Small intestine (tissue), 7 donors: ENCODE measurements around the gene KSR2. TPM values are rescaled to one million over a fixed set of nuclear protein-coding genes. Genes with fewer than 3 reads are reported as not detected.

Experiments
- DNase-seq, 2 donors: peaks; one replicate each; pipeline versions ENCODE4 v3.0.0 to v3.0.0-alpha.2; 2013
- FAIRE-seq: peaks from 2 replicates; lab custom pipeline; 2012; peaks lifted over from hg19 to GRCh38; lab: Jason Lieb, UNC
- H3K27ac ChIP-seq, 3 donors: one replicate each; pipeline ENCODE4 v1.5.1; 2013; ENCODE audit warnings: low read length in 2 of 3, mild to moderate bottlenecking in 2 of 3, control low read depth in 1 of 3, inconsistent platforms in 1 of 3, low read depth in 1 of 3, moderate library complexity in 1 of 3
- H3K27me3 ChIP-seq, 3 donors: one replicate each; pipeline ENCODE4 v1.6.1; 2013; ENCODE audit warnings: low read length in 3 of 3, inconsistent platforms in 1 of 3; ENCODE audit not compliant: control insufficient read depth in 3 of 3, insufficient read depth in 3 of 3
- H3K36me3 ChIP-seq, 3 donors: one replicate each; pipeline ENCODE4 v1.6.1; 2013; ENCODE audit warnings: low read length in 3 of 3, inconsistent platforms in 1 of 3, low read depth in 1 of 3, mild to moderate bottlenecking in 1 of 3, moderate library complexity in 1 of 3; ENCODE audit not compliant: control insufficient read depth in 3 of 3, insufficient read depth in 2 of 3
- H3K4me1 ChIP-seq, 3 donors: one replicate each; pipeline ENCODE4 v1.6.1; 2013; ENCODE audit warnings: low read length in 2 of 3, inconsistent platforms in 1 of 3, low read depth in 1 of 3, mild to moderate bottlenecking in 1 of 3, moderate library complexity in 1 of 3; ENCODE audit not compliant: control insufficient read depth in 3 of 3, insufficient read depth in 2 of 3
- H3K4me3 ChIP-seq, 3 donors: one replicate each; pipeline ENCODE4 v1.5.1; 2013; ENCODE audit warnings: low read length in 3 of 3, control low read depth in 1 of 3, inconsistent platforms in 1 of 3, low read depth in 1 of 3, mild to moderate bottlenecking in 1 of 3, moderate library complexity in 1 of 3
- H3K9me3 ChIP-seq, 2 donors: one replicate each; pipeline ENCODE4 v1.6.1; 2013; ENCODE audit warnings: low read depth in 1 of 2, low read length in 1 of 2; ENCODE audit not compliant: control insufficient read depth in 2 of 2, insufficient read depth in 1 of 2
- WGBS, 3 donors: extraction: QIAGEN DNeasy Blood & Tissue Kit; methylation state at CpG; one replicate each; pipeline ENCODE4 v1.1.7; 2013; 5-methylcytosine and 5-hydroxymethylcytosine counted together
- polyA plus RNA-seq, 4 donors: library from polyadenylated mRNA; stranded (reverse) in 3 of 4; unstranded in 1 of 4; fragments of 200-250 nt in 3 of 4; fragments of 120-200 nt in 1 of 4; gene quantifications; one replicate each; pipeline versions ENCODE4 v1.2.1 to v1.2.3, GENCODE V29; 2013
- donor health status: healthy with polysubstance abuse.
- donor health status: control.
- donor health status: control.
- donor health status: Bipolar disorder and iron deficiency.
- donor health status: healthy.

KSR2 gene
- polyA plus RNA-seq, 4 donors = 0.16 to 0.33 TPM; not detected in 2

DNA sequence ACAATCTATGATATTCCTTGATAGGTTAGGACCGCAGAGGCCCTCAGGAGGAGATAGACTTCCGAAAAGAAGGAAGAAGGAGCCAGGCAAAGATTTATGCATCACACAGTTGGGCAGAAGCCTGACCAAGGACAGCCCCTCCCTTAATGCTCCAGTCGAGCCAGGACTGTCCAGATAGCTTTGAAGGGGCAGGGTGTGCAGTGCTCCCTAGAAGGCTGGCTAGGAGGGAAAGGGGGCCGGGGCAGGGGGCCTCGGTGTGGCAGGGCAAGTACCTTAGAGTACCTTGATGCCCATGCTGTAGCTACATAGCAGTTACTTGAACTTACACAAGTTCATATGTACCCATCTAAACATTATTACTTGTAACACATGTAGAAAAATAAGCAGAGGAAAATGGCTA, 512.7 kb downstream of the KSR2 start:
- no peaks in the 10 kb centered on the region for H3K9me3 ChIP-seq
- WGBS, 3 donors = 78 to 80% (median 80%) methylated on average over 5 of the region's 5 CpGs
- H3K4me3 ChIP-seq = no peak overlapping the region
- DNase-seq = no peak
- H3K36me3 ChIP-seq = no peaks in the 10 kb centered on the region
- H3K4me1 ChIP-seq = no peaks in the 10 kb centered on the region
- no peak for FAIRE-seq
- no peak overlapping the region for H3K27ac ChIP-seq
- peaks cover 0 to 3% (median 0%) of the 10 kb centered on the region in 3 donors for H3K27me3 ChIP-seq

DNA sequence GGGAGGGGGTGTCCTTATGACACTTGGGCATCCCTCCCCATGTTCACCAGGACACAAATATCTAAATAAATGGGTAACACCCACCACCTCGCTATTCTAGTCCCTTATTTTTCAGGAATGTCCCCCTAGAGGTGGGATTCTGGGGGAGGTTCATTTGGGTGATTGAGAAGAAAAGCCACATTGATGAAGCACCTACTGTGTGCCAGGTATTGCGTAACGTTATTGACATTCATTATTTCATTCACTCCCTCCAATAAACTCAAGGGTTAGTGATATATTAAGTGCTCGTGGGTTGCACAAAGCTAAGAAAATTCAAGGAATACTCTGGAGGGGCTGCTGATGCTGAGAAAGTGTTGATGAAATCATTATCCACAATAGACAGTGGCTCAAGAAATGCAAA, 514.8 kb downstream of the KSR2 start:
- Histone ChIP-seq H3K4me3 (no peak overlapping the region), H3K27me3 (no peaks in the 10 kb centered on the region), H3K27ac (no peak overlapping the region), H3K9me3 (no peaks in the 10 kb centered on the region), H3K36me3 (no peaks in the 10 kb centered on the region), H3K4me1 (no peaks in the 10 kb centered on the region)
- WGBS, 3 donors = 72 to 84% (median 79%) methylated on average over 4 of the region's 4 CpGs
- DNase-seq (no peak), FAIRE-seq (no peak)

DNA sequence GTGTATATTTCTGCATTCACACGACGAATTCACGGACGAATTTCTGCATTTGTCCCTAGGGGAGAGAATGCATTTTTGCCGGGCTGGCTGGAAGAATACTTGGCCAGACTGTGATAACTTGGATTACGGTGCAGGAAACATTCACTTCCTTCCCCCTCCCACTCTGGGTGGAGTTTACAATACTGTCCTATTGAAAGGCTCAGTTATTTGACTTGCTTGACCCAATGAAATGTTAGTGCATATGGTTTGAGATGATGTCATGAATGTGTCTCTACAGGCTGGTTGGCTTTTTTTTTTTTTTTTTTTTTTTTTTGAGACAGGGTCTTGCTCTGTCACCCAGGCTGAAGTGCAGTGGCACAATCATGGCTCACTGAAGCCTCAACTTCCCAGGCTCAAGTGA, 516.7 kb downstream of the KSR2 start:
- Histone ChIP-seq H3K4me3 (no peak overlapping the region), H3K4me1 (no peaks in the 10 kb centered on the region), H3K27me3 (no peaks in the 10 kb centered on the region), H3K36me3 (no peaks in the 10 kb centered on the region), H3K9me3 (no peaks in the 10 kb centered on the region), H3K27ac (no peak overlapping the region)
- no peak for DNase-seq
- 53 to 76% (median 69%) methylated on average over 6 of the region's 6 CpGs for WGBS, 3 donors
- no peak for FAIRE-seq

DNA sequence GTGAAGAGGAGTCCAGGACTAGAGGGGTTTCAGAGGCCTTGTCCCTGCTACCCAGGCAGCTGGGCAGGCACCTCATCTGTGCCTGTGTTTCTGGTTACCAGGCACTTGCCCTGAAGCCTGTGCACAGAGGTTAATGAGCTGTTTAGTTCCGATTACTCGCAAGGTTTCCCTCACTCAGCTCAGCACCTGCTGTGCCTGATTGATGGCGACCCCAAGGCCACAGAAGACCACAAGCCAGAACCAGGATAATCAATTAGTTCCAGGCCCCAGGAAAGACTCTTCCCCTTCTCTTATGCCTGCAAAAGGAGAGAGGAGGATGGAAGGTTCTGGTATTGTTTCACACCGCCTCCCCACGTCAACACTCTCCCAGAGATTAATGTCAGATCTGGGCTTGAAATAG, 518.6 kb downstream of the KSR2 start:
- no peaks in the 10 kb centered on the region for H3K4me1 ChIP-seq
- no peak for FAIRE-seq
- DNase-seq = no peak
- H3K9me3 ChIP-seq = no peaks in the 10 kb centered on the region
- WGBS, 3 donors = 57 to 64% (median 58%) methylated on average over 5 of the region's 5 CpGs
- no peak overlapping the region for H3K27ac ChIP-seq
- no peaks in the 10 kb centered on the region for H3K36me3 ChIP-seq
- H3K27me3 ChIP-seq = no peaks in the 10 kb centered on the region
- H3K4me3 ChIP-seq = no peak overlapping the region

DNA sequence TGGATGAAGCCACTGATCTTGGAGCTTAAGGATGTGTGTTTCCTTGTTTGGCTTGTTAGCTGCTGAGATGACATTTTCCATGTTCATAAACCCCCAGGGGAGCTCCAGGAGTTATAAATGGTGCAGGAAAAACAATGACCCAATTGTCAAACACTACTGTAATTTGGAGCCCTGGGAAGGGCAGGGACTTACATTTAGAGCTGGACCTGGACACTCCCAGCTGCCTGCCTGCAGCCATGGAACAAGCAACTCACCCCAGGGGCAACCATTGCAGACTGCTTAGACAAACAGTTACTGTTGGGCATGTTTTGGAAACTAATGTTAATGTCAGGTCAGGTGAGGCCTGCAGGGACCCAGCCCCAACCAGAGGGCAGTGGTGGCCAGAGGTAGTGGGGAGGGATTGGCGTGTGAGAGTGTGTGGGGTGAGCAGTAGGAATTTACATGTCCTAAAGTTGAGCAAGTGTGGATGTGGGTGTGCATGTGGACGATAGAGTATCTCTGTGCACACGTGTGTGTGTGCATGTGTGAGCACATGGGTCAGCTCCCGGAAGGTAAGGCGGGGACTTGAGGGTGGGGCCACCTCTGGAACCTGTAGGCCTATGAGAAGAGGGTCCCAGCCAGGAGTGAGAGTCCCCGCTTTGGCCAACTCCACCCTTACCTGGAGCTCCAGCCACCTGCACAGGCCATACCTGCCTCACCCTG, 521.0 kb downstream of the KSR2 start:
- WGBS, 3 donors = 72 to 88% (median 76%) methylated on average over 6 of the region's 6 CpGs
- Histone ChIP-seq H3K4me3 (no peak overlapping the region), H3K36me3 (no peaks in the 10 kb centered on the region), H3K27me3 (no peaks in the 10 kb centered on the region), H3K9me3 (no peaks in the 10 kb centered on the region), H3K27ac (no peak overlapping the region), H3K4me1 (no peaks in the 10 kb centered on the region)
- no peak for DNase-seq
- FAIRE-seq = no peak

DNA sequence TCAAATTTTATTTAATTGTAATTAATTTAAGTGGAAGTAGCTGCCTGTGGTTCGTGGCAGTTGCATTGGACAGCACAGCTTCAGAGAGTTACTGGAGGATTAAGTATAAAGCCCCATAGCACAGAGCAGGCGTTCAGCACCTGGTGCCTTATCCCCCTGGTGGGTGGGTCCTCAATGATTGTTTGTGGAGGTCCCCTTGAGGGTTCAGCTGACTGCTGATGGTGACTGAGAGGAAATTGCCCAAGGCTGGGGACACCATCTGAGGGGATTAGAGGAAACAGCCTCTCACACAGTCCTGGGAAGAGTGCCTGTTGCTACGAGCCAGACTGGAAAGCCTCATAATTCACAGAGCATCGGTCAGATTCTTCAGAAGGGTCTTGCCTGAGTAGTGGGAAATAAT, 524.0 kb downstream of the KSR2 start:
- WGBS, 3 donors = 39 to 62% (median 47%) methylated on average over 4 of the region's 4 CpGs
- no peak overlapping the region for H3K27ac ChIP-seq
- no peaks in the 10 kb centered on the region for H3K4me1 ChIP-seq
- no peaks in the 10 kb centered on the region for H3K9me3 ChIP-seq
- H3K4me3 ChIP-seq = no peak overlapping the region
- FAIRE-seq = no peak
- no peak for DNase-seq
- no peaks in the 10 kb centered on the region for H3K36me3 ChIP-seq
- no peaks in the 10 kb centered on the region for H3K27me3 ChIP-seq

DNA sequence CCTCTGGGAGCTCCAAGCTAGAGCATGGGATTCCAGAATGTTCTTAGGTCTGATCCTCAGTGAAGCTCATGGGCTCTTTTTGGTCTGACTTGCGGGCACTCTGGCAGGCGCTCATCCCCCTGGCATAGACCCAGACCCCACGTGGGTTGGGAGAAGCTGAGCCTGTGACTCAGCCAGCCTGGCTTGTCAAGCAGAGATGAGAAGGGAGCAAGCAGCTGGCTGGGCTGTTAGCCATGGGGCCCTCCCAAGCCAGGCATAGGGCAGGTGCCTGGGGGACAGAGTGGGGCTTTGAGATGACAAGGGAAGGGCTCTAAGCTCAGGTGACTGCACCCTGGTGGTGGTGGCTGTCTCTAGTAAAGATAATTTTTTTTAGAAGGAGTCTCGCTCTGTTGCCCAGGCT, 527.0 kb downstream of the KSR2 start:
- peaks cover 0 to 3% (median 0%) of the 10 kb centered on the region in 3 donors for H3K27me3 ChIP-seq
- no peak overlapping the region for H3K4me3 ChIP-seq
- no peaks in the 10 kb centered on the region for H3K9me3 ChIP-seq
- DNase-seq (no peak), FAIRE-seq (no peak)
- 58 to 64% (median 63%) methylated on average over 4 of the region's 4 CpGs for WGBS, 3 donors
- H3K27ac ChIP-seq = no peak overlapping the region
- H3K36me3 ChIP-seq = no peaks in the 10 kb centered on the region
- H3K4me1 ChIP-seq = no peaks in the 10 kb centered on the region

DNA sequence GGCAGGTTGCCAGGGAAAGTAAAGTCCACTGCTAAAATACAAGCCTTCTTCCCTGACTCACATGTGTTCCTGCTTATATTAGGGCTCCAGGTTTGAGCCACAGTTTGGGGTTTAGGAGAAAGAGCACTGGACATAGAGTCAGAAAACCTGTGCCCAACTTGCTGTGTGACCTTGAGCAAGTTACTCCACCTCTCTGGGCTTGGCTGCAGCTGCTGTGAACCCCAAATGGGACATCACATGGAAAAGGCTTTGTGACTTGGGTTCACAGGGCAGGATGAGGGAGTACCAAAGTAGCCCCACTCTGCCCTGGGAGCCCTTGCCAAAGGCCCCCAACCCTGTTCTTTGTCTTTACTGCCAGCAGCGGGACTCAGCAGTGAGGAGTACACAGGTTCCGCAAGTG, 528.4 kb downstream of the KSR2 start:
- 73 to 82% (median 77%) methylated on average over 2 of the region's 2 CpGs for WGBS, 3 donors
- Histone ChIP-seq H3K27me3 (peaks cover 0 to 3% (median 0%) of the 10 kb centered on the region in 3 donors), H3K4me3 (no peak overlapping the region), H3K27ac (no peak overlapping the region), H3K4me1 (no peaks in the 10 kb centered on the region), H3K36me3 (no peaks in the 10 kb centered on the region), H3K9me3 (no peaks in the 10 kb centered on the region)
- FAIRE-seq = no peak
- DNase-seq = no peak

DNA sequence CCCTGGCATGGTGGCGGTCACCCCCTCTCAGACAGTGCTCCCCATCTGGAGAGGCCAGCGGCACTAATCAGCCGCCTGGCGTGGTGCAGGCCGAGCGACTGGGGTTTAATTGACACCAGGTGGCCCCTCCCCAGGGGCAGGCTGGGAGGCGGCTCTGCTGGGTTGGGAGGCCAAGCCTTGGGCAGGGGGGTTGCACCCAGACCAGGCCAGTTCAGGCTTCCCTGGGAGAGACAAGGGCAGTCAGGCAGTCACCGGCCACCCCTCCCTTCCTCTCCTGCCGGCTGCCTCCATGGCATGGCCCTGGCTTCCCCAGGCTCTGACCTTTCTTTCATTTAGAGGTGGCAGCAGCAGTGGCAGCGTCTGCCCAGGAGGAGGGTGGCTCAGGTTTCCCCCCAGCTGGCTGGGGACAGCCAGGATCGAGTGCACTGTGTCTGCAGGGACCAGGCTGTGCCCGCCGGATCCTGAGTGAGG, 529.2 kb downstream of the KSR2 start:
- peaks cover 0 to 3% (median 0%) of the 10 kb centered on the region in 3 donors for H3K27me3 ChIP-seq
- no peak overlapping the region for H3K4me3 ChIP-seq
- no peaks in the 10 kb centered on the region for H3K36me3 ChIP-seq
- no peaks in the 10 kb centered on the region for H3K4me1 ChIP-seq
- no peaks in the 10 kb centered on the region for H3K9me3 ChIP-seq
- WGBS, 3 donors = 46 to 55% (median 49%) methylated on average over 11 to 13 of the region's 13 CpGs
- no peak for DNase-seq
- H3K27ac ChIP-seq = no peak overlapping the region
- FAIRE-seq = no peak
